Glutamatergic neuron (in vitro differentiated cells): ENCODE measurements around the gene DLX3. TPM values are rescaled to one million over a fixed set of nuclear protein-coding genes. Genes with fewer than 3 reads are reported as not detected.
"Not testable (repeated sequence)": the region's sequence is repeated elsewhere in the genome, so short reads cannot be mapped to it uniquely, and the experiment has no call there.

Source experiments
- DNase-seq: peaks from one replicate; pipeline ENCODE4 v3.0.0; 2022
- H3K27ac Mint-ChIP-seq: one replicate; pipeline ENCODE4 v1.8.0; 2020; ENCODE audit warnings: mild to moderate bottlenecking, mixed read lengths, inconsistent platforms; ENCODE audit not compliant: unreplicated experiment
- H3K27me3 Mint-ChIP-seq: one replicate; pipeline ENCODE4 v1.8.0; 2020; ENCODE audit warnings: mild to moderate bottlenecking, moderate library complexity, mixed read lengths, inconsistent platforms; ENCODE audit not compliant: unreplicated experiment
- H3K36me3 Mint-ChIP-seq: one replicate; pipeline ENCODE4 v1.8.0; 2020; ENCODE audit warnings: mild to moderate bottlenecking, mixed read lengths, inconsistent platforms; ENCODE audit not compliant: unreplicated experiment
- H3K4me1 Mint-ChIP-seq: one replicate; pipeline ENCODE4 v1.8.0; 2020; ENCODE audit warnings: mild to moderate bottlenecking, low read depth, mixed read lengths, inconsistent platforms; ENCODE audit not compliant: unreplicated experiment
- H3K4me3 Mint-ChIP-seq: one replicate; pipeline ENCODE4 v1.8.0; 2020; ENCODE audit warnings: mild to moderate bottlenecking, mixed read lengths, inconsistent platforms; ENCODE audit not compliant: unreplicated experiment
- H3K9me3 Mint-ChIP-seq: one replicate; pipeline ENCODE4 v1.8.0; 2020; ENCODE audit warnings: mild to moderate bottlenecking, moderate library complexity, mixed read lengths, inconsistent platforms; ENCODE audit not compliant: unreplicated experiment
- long read RNA-seq: library from polyadenylated mRNA; unstranded; transcript quantifications from one replicate; pipeline ENCODE4 v2.0.0, GENCODE V29; 2020; ENCODE audit not compliant: unreplicated experiment
- total RNA-seq: library from RNA; stranded (reverse); fragmentation: NEBNext Ultra II Directional; extraction: Animal tissue kit (Norgen Biotek cat#: 25700); gene quantifications from one replicate; pipeline ENCODE4 v1.2.1, GENCODE V29; 2021; ENCODE audit not compliant: unreplicated experiment
- TF ChIP-seq, protein P1 (sequence below): fragments of 200-600 bp; sonication (generic); IDR thresholded peaks from one replicate; pipeline ENCODE4 v1.5.0; 2021; ENCODE audit not compliant: partially characterized antibody, unreplicated experiment

Gene DLX3
- 0.37 TPM for total RNA-seq
- long read RNA-seq = 0 reads

DNA sequence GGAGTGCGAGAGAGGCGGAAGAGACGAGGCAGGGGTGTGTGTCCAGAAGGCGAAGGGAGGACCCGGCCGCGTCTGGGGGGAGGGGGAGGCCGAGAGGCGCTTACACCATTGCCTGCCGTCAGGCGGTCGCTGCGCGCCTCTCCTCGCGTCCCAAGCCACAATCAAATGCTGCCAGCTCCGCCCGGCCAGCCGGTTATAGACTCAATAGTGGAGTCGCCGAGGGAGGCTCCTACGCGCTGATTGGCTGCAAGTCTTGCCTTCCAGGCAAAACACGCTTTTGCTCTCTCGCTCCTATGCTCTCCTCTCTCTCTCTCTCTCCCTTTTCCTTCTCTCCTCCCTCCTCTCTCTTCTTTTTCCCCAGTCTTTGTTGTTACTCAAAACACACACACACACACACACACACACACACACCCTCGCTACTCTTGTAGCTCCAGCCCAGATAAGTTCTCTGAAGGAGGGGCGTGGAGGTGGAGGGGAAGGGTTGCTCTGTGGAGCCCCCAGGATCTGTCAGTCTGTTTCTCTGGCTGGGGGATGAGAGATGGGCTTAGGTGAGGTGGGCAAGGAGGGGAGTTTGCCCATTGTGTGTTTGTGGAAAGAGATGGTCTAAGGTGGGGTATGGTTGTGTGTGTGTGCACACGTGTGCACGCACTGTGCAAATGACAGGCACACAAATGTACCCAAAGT lies at the start of gene DLX3:
Gene DLX3, minus strand, starts transcription at position 170 of the 684 bp plus-strand sequence. CDS start 226 bp downstream, outside the sequence.
- no peaks in the 10 kb centered on the region for H3K36me3 Mint-ChIP-seq
- H3K4me1 Mint-ChIP-seq = peaks cover 10% of the 10 kb centered on the region
- peak within 1 kb of the TSS; percentile 92 for H3K4me3 Mint-ChIP-seq
- H3K27me3 Mint-ChIP-seq = peaks cover 29% of the 10 kb centered on the region
- peak within 1 kb of the TSS; percentile 15 for H3K27ac Mint-ChIP-seq
- TF ChIP-seq, protein P1, sequence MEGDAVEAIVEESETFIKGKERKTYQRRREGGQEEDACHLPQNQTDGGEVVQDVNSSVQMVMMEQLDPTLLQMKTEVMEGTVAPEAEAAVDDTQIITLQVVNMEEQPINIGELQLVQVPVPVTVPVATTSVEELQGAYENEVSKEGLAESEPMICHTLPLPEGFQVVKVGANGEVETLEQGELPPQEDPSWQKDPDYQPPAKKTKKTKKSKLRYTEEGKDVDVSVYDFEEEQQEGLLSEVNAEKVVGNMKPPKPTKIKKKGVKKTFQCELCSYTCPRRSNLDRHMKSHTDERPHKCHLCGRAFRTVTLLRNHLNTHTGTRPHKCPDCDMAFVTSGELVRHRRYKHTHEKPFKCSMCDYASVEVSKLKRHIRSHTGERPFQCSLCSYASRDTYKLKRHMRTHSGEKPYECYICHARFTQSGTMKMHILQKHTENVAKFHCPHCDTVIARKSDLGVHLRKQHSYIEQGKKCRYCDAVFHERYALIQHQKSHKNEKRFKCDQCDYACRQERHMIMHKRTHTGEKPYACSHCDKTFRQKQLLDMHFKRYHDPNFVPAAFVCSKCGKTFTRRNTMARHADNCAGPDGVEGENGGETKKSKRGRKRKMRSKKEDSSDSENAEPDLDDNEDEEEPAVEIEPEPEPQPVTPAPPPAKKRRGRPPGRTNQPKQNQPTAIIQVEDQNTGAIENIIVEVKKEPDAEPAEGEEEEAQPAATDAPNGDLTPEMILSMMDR = no peak
- peaks cover 18% of the 10 kb centered on the region for H3K9me3 Mint-ChIP-seq
- peak; percentile 90 for DNase-seq

DNA sequence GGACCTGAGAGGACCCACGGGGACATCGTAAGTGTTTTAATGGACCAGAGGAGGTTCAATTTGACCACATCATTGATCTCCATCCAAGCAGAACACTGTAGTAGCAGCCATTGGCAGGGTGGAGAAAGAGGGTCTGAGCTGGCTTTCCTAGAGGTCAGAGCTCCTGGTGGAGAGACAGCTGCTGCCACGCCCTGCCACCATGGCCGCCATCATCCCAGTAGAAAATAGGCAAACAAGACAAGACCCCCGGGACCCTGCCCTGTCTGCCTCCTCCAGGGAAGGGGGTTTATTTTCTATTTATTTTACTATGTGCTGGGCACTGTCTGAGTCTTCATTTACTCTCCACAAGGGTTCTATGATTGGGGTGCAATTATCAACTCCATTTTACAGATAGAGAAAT lies 49.5 kb upstream of the DLX3 start:
- H3K36me3 Mint-ChIP-seq = no peaks in the 10 kb centered on the region
- peaks cover 9% of the 10 kb centered on the region for H3K27me3 Mint-ChIP-seq
- peaks cover 3% of the 10 kb centered on the region for H3K4me1 Mint-ChIP-seq
- DNase-seq = no peak
- no peak overlapping the region for H3K4me3 Mint-ChIP-seq
- H3K27ac Mint-ChIP-seq = no peak overlapping the region
- TF ChIP-seq, protein P1 = no peak
- peaks cover 7% of the 10 kb centered on the region for H3K9me3 Mint-ChIP-seq

DNA sequence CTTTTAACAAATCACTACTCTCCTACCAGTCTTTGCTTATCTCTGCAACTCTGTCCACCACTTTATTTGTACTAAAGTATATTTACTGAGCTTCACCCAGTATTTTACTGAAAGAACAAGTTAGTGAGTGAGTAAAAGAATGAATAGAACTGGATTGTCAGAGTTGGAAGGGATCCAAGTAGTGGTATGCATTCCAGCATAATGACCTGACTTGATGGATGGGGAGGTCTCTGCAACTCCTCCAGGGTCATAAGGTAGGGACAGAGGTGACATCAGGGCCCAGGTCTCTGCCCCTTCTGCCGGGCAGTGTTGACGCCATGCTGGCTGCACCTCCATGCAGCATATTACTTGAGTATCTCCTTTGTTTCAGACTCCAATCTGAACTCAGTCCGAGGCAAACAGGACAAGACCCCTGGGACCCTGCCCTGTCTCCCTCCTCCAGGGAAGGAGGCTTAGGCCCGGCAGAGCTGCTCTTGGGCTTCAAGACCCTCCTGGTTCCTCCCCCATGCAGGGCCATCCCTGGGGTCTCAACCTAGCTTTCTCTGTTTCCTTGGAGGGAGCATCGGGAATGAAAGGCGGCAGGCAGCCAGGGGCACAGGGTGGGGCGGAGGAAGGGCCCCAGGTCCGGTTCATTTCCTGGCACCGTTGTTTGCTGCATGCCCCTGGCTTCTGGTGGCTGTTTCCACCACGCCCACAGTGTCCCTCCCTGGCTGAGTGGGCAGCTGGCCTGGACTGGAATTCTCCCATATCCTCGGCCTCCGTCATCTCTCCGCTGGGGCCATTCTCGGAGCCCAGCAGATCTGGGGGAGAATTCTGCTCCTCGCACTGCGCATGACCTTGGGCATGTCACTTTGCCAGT lies 48.5 kb upstream of the DLX3 start:
- Mint-ChIP-seq H3K27ac (no peak overlapping the region), H3K4me1 (peaks cover 3% of the 10 kb centered on the region), H3K36me3 (no peaks in the 10 kb centered on the region), H3K9me3 (peaks cover 7% of the 10 kb centered on the region), H3K27me3 (peaks cover 6% of the 10 kb centered on the region), H3K4me3 (no peak overlapping the region)
- no peak for DNase-seq
- TF ChIP-seq, protein P1 = no peak

DNA sequence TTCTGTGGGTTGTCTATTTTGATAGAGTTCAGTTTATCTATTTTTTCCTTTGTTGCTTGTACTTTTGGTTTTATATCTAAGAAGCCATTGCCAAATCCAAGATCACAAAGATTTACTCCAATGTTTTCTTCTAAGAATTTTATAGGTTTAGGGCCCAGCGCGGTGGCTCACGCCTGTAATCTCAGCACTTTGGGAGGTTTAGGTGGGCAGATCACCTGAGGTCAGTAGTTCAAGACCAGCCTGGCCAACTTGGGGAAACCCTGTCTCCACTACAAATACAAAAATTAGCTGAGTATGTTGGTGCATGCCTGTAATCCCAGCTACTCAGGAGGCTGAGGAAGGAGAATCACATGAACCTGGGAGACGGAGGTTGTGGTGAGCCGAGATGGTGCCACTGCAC lies 47.2 kb upstream of the DLX3 start:
- Mint-ChIP-seq H3K27me3 (peaks cover 8% of the 10 kb centered on the region), H3K27ac (no peak overlapping the region), H3K36me3 (no peaks in the 10 kb centered on the region), H3K9me3 (peaks cover 7% of the 10 kb centered on the region), H3K4me3 (no peak overlapping the region), H3K4me1 (no peaks in the 10 kb centered on the region)
- TF ChIP-seq, protein P1 = no peak
- DNase-seq = no peak

DNA sequence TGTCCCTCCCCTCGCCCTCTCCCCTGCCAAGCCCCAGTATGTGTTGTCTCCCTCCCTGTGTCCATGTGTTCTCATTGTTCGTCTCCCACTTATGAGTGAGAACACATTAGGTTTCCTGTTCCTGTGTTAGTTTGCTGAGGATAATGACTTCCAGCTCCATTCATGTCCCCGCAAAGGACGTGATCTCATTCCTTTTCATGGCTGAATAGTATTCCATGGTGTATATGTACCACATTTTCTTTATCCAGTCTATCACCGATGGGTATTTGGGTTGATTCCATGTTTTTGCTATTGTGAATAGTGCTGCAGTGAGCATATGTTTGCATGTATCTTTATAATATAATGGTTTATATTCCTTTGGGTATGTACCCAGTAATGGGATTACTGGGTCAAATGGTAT lies 45.5 kb upstream of the DLX3 start:
- not testable (repeated sequence) for H3K4me3 Mint-ChIP-seq, H3K9me3 Mint-ChIP-seq, DNase-seq, H3K27ac Mint-ChIP-seq, H3K36me3 Mint-ChIP-seq, H3K4me1 Mint-ChIP-seq, H3K27me3 Mint-ChIP-seq
